LNCAP (cell line): ENCODE measurements around the gene C12orf43.

Experiments
- CTCF ChIP-seq: fragments of 450-650 bp; IDR thresholded peaks from 2 replicates; pipeline ENCODE4 v1.5.1; 2017; ENCODE audit warnings: mild to moderate bottlenecking

C12orf43 gene

GRCh38 chr12:121023799-121024198 is 7.5 kb upstream of the C12orf43 start:
- TF ChIP-seq CTCF = no peak

GRCh38 chr12:121022713-121023112 is 6.4 kb upstream of the C12orf43 start:
- TF ChIP-seq CTCF = no peak

- no peak for TF ChIP-seq CTCF
Observed at GRCh38 chr12:121021754-121022153, 5.5 kb upstream of the C12orf43 start.

GRCh38 chr12:121018860-121019617 is 2.8 kb upstream of the C12orf43 start:
- TF ChIP-seq CTCF = no peak

- TF ChIP-seq CTCF = no peak
Observed at GRCh38 chr12:121017966-121018491, 1.7 kb upstream of the C12orf43 start.

GRCh38 chr12:121013715-121014114 is 2.6 kb downstream of the C12orf43 start:
- TF ChIP-seq CTCF = peak; percentile 10; the same call in 1 of the 2 replicates

GRCh38 chr12:121011820-121012219 is 4.5 kb downstream of the C12orf43 start:
- no peak for TF ChIP-seq CTCF
